NCI-H146 (cell line): ENCODE measurements around the gene SKAP1.
"Not testable (repeated sequence)": the region's sequence is repeated elsewhere in the genome, so short reads cannot be mapped to it uniquely, and the experiment has no call there.

Source experiments
- DNase-seq: peaks from one replicate; lab custom pipeline; 2025; lab: John Stamatoyannopoulos, UW

The SKAP1 gene

DNA sequence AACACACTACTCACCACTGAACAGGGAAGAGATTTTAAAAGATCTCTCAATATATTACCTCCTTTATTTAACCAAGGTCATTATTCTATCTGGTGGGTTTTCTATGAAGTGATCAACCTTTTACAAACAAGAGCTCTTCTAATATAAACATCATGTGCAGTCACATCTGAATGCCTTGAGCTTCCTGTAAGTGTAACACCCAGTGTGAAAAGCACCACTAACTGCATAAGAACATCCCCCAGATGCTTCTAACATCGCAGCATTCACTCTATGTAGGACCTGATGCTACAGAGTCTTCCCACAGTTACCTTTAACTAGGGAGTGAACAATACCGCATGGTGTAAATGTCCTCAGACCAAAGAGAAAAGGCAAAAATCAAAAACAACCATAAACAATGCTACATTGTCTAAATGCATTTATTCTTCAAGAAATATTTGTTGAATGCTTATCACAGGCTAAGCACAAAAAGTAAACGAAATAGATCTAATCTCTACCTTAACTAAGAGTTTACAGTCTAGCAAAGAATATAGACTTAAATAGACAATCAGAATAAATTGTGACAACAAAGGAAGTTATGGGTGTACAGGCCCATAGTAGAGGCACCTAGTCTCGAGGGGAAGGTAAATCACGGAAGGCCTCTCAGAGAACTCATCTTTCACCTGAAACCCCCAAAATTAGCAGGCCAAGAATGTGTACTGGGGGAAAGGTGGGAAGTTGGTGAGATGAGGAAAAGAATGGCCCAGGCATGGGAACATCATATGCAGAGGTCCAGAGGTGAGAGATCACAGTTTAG, 16.2 kb downstream of the SKAP1 start:
- no peak for DNase-seq

DNA sequence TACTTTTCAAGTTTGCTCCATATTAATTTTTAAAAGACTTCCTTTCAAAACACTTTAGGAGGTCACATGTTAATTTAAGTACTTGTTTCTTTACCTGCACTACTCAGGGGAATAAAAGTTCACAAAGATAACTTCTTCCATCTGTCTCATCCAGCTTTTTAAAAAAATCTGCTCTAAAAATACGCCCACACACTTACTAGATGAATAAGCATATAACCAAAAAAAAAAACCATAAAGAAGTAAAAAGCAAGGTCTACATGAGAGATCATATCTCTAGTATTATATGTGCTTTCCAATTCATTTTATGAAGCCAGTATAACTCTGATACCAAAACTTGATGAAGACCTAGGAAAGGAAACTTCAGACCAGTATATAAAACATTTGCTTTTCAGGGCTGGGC, 17.2 kb downstream of the SKAP1 start:
- DNase-seq = no peak

DNA sequence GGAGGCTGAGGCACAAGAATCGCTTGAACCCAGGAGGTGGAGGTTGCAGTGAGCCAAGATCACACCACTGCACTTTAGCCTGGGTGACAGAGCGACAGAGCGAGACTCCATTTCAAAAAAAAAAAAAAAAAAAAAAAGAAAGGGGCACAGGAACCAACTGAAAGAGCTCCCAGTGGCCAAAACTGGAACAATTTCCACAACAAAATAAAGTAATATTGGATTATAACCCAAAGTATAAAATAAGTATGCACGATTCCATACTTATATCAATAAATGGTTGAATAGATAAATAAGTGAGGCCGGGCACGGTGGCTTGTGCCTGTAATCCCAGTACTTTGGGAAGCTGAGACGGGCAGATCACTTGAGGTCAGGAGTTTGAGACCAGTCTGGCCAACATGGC, 19.2 kb downstream of the SKAP1 start:
- not testable (repeated sequence) for DNase-seq

DNA sequence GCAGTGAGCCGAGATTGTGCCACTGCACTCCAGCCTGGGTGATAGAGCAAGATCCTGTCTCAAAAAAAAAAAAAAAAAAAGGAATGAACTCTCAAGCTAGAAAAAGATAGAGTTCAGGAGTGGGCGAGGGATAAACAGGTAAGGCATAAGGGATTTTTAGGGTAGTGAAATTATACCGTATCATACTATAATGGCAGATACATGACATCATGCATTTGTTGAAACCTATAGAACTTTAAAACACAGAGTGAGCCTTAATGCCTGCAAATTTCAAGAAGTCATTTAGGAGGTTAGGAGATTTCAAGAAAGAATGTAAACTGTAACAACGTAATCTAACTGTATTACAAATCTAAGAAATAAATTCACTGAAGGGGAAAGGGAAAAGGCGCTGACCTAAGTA, 20.4 kb downstream of the SKAP1 start:
- no peak for DNase-seq

DNA sequence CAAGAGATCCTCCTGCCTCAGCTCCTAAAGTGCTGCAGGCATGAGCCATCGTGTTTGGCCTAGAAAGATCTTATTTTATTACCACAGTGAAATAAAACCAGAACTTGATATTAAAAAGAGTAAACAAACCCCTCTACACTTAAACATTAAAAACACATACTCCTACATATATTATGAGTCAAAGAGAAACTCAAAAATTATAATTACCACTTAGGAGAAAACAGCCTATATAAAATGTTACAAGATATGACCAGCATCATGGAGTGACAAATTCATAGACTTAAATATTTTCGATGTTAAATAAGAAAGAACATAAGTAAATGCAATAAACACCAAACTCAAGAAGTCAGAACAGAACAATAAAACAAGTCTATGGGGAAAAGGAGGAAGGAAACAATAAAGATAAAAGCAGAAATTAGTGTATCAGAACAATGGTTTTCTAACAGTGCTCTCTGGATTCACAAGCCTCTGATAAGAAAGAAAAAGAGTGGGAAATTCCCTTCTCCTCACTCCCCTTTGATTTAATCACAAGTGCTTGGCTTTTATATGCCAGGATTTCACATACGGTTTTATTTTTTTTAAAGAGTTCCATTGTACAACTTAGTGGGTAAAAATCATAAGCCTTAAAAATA, 23.0 kb downstream of the SKAP1 start:
- no peak for DNase-seq

DNA sequence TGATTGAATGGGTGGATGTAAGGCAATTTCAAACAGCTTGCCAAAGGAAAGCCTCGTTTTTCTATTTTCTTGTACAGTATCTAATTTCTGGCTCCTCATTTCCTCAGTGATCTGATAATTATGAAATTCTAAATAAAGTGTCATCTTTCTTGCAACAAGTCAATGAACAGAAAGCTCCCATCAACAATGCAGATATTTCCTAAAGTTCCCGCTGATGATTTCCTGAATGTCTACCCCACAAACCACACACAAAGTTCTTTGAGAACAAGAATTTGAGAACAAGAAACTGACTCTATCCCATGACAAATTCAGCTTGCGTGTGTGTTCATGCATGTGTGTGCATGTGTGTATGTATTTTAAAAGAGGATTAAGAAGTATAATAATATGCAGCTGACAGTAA, 35.2 kb downstream of the SKAP1 start:
- no peak for DNase-seq

DNA sequence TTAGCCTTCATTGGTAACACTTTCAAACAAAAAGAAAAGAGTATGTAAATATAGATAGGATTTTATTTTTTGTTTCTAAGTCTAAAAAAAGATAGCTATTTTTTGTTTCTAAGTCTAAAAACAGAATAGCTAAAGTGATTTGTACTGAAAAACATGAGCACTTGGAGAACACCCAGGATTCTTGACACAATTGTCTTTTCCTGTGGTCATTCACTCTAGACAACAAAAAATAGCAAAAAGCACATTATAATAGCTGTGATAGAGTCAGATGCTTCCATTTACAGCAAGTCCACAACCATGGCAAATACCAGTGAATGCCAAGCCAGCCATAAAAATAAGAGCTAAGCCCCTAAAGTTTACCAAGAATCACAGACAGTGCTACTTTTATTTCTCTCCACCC, 36.7 kb downstream of the SKAP1 start:
- no peak for DNase-seq

DNA sequence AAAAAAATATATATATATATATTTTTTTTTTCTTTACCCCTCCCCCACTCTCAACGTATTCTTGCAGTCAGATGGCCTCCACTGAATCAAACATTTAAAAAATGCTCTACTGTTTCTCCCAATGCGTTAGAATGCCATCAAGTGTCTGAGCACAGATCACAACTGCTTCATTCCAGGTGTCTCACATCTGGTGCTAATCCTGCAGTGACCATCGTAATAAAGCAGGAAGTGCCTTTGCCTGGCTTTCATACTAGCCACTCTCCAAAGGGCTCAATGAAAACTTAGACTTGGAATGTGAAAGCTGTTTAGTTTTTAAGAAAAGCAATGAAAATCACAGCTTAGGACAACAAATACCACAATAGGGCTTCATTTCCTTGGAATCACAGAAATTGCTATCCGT, 37.2 kb downstream of the SKAP1 start:
- no peak for DNase-seq

DNA sequence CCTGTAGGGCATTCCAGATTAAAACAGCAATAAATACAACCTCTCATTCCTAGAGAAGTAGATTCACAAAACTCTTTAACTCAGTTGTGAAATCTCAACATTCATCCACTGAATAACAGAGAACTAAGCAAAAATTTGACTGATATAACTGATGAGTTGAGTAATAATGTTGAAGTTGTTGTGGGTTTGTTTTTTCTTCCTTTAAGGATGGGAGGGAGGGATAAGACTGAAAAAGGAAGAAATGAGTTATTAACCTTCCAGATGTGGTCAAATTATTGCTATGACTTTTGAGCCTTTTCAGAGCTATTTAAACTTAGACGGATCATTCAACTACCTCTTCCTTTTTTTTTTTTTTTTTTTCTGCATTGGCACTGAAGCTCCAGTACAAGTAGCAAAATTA, 38.6 kb downstream of the SKAP1 start:
- DNase-seq = no peak

DNA sequence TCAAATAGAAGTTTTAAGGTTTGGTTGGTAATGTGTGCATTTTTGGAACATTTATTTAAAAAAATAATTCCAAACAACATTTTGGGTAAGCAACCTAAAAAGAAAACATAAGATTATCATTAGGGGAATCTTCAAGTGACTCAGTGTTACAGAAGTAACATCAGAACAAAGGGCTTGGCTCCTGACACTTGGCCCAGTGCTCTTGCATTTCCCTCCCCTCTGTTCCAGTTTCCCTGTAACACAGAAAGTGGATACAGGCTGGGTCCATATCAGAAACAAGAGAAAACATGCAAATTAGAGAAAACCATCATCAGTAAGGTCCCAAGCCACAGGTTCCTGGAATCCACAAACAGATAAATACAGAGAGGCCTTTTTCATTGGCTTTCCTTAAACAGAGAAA, 40.1 kb downstream of the SKAP1 start:
- no peak for DNase-seq

DNA sequence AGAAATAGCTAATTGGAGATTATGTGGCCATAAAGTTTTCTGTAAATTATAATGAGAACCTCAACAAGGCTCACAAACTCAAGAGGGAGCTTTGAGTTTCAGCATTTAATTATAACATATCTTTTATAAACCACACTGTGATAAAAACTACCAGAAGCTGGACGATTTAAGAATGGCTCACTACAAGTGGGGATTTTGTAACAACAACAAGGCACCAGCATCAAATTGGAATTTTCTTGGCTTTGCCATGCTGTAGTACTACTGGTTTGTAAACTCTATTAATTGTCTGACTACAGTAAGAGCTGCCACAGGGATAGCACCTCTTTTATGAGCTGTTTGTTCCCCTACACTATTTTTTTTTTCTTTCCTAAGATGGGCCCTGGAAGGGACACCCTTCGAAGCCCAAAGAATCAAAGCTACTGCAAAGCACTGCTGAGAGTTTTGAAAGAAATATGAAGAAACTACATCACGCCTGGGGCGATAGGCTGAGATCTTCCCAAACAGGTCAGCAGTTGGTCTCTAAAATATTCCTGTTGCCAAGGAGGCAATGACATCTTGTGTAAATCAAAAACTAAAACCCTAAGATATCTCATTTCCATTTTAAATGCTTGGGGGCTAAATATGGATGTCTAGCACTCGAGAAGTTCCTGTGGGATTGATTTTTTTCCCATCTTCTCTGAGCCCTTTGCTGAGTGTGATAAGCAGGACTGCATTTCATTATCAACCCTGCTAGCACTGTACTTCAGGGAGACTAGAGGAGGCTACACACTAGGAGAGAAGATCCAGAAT, 40.9 kb downstream of the SKAP1 start:
- DNase-seq = no peak

DNA sequence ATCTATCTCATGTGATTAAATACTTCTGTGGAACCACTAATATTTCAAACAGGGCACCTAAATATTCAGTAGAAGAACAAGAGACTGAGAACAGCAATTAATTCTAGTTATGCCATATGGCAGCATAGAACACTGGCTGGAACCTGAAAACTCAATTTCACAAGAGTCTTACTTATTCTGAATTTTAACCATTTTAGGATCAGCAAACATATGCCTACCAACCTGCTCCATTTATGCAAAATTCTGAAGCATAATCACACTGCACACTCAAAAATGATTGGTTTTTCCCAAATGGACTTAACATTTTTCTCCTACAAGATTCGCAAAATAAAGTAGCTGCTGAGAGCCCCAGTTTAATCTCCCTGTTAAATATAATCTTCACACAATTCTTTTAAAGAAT, 43.2 kb downstream of the SKAP1 start:
- no peak for DNase-seq

DNA sequence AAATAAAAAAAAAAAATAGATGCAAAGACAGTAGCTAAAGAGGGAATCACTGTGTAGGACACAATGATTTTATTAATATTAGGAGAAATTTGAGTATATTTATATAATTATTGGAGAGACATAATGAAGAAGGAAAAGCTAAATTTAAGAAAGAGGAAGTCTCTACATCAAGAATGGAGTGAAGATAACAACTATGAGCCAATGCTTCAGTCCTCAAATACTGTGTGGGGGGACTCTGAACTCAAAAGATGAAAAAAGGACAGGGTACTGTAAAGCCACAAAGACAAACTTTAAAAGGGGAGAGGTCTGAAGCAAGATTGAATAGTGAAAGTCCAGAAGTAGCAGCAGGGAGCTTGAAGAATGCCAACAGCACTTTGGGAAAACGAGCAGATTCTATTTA, 44.7 kb downstream of the SKAP1 start:
- DNase-seq = no peak

DNA sequence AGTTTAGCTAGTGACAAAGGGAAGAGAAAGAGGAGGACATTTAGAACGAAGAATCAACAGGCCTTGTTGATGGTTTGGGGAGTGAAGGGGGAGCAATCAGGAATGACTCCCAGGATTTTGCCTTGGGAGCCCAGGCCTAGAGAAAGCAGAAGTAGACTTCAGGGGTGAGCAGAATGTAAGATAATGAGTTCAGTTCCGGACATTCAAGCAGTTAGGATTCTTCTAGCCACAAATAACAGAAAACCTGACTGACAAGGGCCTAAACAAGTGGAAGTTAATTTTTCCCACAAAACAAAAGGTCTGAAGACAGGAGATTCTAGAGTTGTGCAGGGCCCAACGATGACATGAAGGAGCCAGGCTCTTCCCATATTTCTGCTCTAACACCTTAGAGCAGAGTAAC, 45.9 kb downstream of the SKAP1 start:
- no peak for DNase-seq

DNA sequence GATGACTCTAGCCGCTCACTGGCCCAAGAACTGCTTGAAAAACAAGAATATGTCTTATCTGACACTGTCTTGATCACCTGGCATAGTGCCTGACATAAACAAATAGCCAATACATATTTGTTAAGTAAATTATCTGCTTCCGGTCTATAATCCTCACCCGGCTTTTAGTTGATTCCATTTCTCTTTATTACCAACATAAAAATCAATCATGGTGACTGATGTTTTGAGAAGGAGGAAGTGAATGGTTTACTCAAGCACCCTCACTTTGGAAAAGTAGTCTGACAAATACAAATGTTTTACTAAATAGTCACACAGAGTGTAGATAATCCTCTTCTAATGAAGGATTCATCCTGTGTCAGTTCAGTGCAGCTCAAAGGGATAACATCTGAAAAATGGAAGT, 47.0 kb downstream of the SKAP1 start:
- DNase-seq = peak; percentile 65

DNA sequence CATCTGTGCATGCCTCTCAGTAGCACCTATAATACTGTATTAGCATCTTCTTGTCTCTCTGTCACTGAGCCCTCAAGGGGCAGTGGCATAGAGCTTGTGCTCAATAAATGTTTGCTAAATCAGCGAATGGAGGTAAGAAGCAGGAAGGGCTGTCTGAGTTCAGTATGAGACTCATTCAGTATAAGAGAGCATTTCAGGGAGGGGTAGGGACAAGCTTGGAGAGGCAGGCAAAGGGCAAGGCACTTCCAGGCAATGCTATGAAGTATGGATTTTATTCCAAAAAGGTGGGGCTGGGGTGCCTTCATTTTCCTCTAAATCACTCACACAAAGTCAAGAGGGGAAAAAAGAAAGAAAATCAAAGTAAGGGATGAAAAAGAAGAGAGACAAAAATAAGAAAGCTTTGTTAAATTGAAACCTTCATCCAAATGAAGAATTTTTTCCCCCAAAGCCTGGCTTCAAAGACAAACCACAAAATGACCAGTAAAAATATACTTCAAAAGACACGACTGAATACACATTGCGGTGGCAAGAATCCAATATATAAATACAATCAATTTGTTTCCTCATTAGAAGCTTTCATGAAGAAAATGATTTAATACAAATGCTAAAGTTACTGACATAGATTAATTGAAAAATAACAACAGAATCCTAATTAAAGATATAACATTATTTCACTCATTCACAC, 51.2 kb downstream of the SKAP1 start:
- DNase-seq = no peak

DNA sequence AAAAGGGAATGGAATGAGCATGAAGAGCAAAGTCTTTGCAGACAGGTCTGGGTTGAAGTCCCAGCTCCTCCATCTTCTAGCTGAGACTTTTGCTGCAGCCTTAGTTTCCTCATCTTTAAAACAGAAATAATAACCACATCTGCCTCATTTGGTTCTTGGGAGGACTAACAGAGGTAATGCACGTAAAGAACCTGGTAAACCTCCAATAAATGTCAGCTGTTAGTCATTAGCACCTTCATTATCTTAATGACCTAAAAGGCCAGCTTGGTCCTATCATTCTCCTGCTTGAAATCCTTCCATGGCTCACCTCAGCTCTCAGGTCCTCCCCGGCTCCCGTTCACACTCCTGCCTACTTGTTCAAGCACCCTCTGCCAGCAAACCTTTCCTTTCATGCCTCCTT, 51.8 kb downstream of the SKAP1 start:
- no peak for DNase-seq

DNA sequence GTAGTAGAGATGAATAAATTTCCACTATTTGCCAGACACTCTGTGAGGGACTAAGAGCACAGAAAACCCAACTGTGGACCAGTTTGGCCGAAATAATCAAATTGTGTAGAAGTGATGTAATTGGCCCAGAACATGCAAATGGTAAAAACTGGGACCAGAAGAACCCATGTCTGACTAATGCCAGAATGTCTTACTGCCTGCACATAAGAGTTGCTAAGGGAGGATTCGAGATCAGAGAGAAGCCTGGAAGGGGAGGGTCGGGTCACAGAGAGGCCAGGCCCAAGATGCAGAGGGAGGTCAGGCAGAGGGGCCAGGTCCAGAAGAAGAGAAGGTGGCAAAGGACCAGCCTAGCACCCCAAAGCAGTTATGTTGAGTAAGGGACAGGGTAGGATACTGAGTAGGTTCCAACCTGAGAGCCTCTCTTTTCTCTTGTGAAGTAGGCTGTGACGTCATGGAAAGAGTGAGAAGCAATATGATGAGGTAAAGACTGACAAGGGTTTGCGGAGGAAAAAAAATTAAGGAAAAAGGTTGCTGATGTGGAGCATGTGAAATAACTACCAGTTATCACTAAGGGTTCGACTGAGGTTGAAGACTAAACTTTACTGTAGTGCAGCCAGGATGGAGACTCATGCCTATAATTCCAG, 53.2 kb downstream of the SKAP1 start:
- DNase-seq = no peak

DNA sequence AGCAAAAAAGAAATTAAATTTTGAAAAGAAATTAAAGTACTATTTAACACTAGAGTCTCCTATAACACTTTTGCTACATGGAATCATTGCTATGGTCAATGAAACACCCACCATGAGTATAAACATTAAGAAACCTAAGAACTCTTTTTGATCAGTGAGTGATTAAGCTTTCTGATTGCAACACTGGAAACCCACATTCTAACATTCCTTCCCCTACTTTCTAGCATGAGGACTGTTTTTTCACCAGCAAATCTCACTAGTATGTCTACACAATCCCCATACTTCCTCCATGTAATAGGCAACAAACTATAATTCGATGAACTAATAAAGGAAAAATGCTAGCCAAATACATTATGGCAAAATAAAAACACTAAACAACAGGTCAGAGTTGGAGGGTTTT, 54.7 kb downstream of the SKAP1 start:
- no peak for DNase-seq

DNA sequence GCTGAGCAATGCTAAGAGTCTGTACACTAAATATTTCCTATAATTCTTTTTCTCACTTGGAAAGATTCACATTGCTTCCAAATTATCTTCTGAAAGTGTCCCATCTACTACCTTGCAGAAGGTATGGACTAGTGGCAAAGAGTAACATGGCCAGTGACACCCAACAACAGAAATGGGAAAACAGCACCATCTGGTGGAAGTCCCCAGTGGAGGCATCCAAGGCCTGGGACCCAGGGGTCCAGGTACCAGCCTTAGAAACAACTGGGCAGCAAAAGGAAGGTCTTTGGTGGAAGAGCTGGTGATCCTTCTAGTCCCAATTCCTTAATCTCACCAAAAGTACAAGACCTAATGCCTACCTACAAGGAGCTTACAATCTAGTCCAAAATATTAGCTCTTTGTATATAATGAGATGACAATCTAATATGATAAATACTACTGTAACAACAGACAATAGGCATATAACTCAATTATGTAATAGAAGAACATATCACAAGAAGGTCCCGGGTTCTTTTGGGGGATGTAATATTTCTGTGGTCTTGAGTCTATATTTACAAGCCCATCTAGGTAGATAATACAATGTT, 55.3 kb downstream of the SKAP1 start:
- peak; percentile 62 for DNase-seq

DNA sequence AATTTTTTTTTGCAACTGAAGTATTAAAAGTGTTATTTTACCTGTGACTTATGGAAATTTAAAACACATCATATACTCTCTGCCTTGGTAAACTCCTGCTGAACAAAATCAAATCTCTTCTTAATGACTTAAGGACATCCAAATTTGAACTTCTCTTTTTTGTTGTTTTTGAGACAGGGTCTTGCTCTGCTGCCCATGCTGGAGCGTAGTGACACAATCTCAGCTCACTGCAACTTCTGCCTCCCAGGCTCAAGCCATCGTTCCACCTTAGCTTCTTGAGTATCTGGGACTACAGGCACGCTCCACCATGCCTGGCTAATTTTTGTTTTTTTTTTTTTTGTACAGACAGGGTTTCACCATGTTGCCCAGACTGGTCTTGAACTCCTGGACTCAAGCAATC, 56.1 kb downstream of the SKAP1 start:
- no peak for DNase-seq
